HG03520 (cell line): ENCODE results near the gene PAN2.
"Not testable (repeated sequence)": the region's sequence is repeated elsewhere in the genome, so short reads cannot be mapped to it uniquely, and the experiment has no call there.

ENCODE experiments used
- ATAC-seq: cut with Tn5 transposase; IDR thresholded peaks from one replicate; pipeline ENCODE4 v1.9.1; 2021; ENCODE audit warnings: mild to moderate bottlenecking, moderate library complexity; ENCODE audit not compliant: unreplicated experiment

The PAN2 gene

GRCh38 chr12:56278905-56279304 lies 54.9 kb downstream of the PAN2 start:
- ATAC-seq: no peak

DNA sequence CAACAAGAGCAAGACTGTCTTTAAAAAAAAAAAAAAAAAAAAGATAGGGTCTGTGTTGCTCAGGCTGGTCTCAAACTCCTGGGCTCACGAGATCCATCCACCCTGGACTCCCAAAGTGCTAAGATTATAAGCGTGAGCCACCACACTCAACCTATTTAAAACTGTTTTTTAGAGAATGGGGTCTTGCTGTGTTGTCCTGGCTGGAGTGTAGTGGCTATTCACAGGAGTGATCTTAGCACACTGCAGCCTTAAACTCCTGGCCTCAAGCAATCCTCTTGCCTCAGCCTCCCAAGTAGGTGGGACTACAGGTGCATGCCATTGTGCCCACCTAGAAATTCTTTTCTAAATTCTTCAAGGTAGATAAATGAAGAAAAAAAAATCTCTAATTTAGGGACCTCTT lies 59.5 kb downstream of the PAN2 start:
- no peak for ATAC-seq

GRCh38 chr12:56272468-56272867 lies 61.3 kb downstream of the PAN2 start:
- ATAC-seq: not testable (repeated sequence)

- ATAC-seq: no peak
Observed at GRCh38 chr12:56271031-56271430, 62.8 kb downstream of the PAN2 start.

- ATAC-seq: no peak
Observed at GRCh38 chr12:56267443-56268071, 66.2 kb downstream of the PAN2 start.

- ATAC-seq: peak; percentile 85
Observed at GRCh38 chr12:56266693-56267442, 66.9 kb downstream of the PAN2 start, which contains the start of gene COQ10A. Gene COQ10A, plus strand, starts transcription at chr12:56266942. Its CDS starts 177 bp downstream, at chr12:56267119.
